Stimulated activated CD4-positive, alpha-beta T cell treated with anti-CD3 and anti-CD28 coated beads, Interleukin-2, amount 100 ng/mL, for 4 hours (primary cell): ENCODE measurements around the gene LRRC61.

Experiments used
- DNase-seq: peaks from one replicate; pipeline ENCODE4 v3.0.0-alpha.2; 2020; ENCODE audit warnings: low read depth

LRRC61 gene

GRCh38 chr7:150371131-150371995, 48.2 kb downstream of the LRRC61 start:
- no peak for DNase-seq

GRCh38 chr7:150371996-150372270, 48.8 kb downstream of the LRRC61 start:
- DNase-seq = no peak

GRCh38 chr7:150372271-150373048, 49.3 kb downstream of the LRRC61 start:
- DNase-seq = no peak

GRCh38 chr7:150373049-150373801, 50.1 kb downstream of the LRRC61 start:
- no peak for DNase-seq

- no peak for DNase-seq
These were observed 50.9 kb downstream of the LRRC61 start for GRCh38 chr7:150374026-150374425.

GRCh38 chr7:150374472-150374871, 51.3 kb downstream of the LRRC61 start:
- DNase-seq = no peak

- DNase-seq = peak; percentile 45
These were observed 52.7 kb downstream of the LRRC61 start for GRCh38 chr7:150375662-150376521.

GRCh38 chr7:150376560-150376959, 53.4 kb downstream of the LRRC61 start:
- DNase-seq = no peak

- no peak for DNase-seq
These were observed 54.0 kb downstream of the LRRC61 start for GRCh38 chr7:150377196-150377595.

- DNase-seq = no peak
These were observed 54.5 kb downstream of the LRRC61 start for GRCh38 chr7:150377635-150378034.

- DNase-seq = no peak
These were observed 55.1 kb downstream of the LRRC61 start for GRCh38 chr7:150378115-150378852.

- peak; percentile 87 for DNase-seq
These were observed 55.8 kb downstream of the LRRC61 start, which contains the start of gene ZNF775 for GRCh38 chr7:150378853-150379440. Gene ZNF775, plus strand, starts transcription at chr7:150379330. Its CDS starts 9,141 bp downstream, at chr7:150388471.

GRCh38 chr7:150379441-150380379, 56.6 kb downstream of the LRRC61 start:
- DNase-seq = no peak

- DNase-seq = no peak
These were observed 57.3 kb downstream of the LRRC61 start for GRCh38 chr7:150380463-150380862.

- DNase-seq = no peak
These were observed 57.9 kb downstream of the LRRC61 start for GRCh38 chr7:150381096-150381495.

- DNase-seq = no peak
These were observed 58.6 kb downstream of the LRRC61 start for GRCh38 chr7:150381785-150382122.

GRCh38 chr7:150382123-150382843, 59.1 kb downstream of the LRRC61 start:
- DNase-seq = no peak

GRCh38 chr7:150382844-150383225, 59.7 kb downstream of the LRRC61 start:
- no peak for DNase-seq
